Right ventricle myocardium superior (tissue), 1 donor: ENCODE data around the gene COPA. TPM values are rescaled to one million over a fixed set of nuclear protein-coding genes. Genes with fewer than 3 reads are reported as not detected.

Source experiments
- ATAC-seq: fragments of 200-7000 bp; cut with Tn5 transposase; one replicate; pipeline ENCODE4 v1.9.1; 2020; ENCODE audit warnings: mild to moderate bottlenecking; ENCODE audit not compliant: poor library complexity
- DNase-seq: peaks from one replicate; pipeline ENCODE4 v3.0.0-alpha.2; 2020
- intact Hi-C: fragments of 100-400 bp; cut with DNase I; formaldehyde crosslinking; loops from one replicate; pipeline ENCODE4 v1.11.2; 2022
- total RNA-seq: library from RNA; stranded (reverse); fragmentation: NEBNext Ultra II Directional; extraction: Animal tissue kit (Norgen Biotek cat#: 25700); gene quantifications from one replicate; pipeline ENCODE4 v1.2.1, GENCODE V29; 2021
- donor health status: DM: no; HTN: yes; CAD: no; lungs with severe emphysema.

Gene COPA
- total RNA-seq, 1 donor from 2014 or later = 83.9 TPM

GRCh38 chr1:160344241-160344640 lies 1.2 kb upstream of the COPA start:
- no peak for DNase-seq
- ATAC-seq = no peak
- intact Hi-C loops = no loop called here

DNA sequence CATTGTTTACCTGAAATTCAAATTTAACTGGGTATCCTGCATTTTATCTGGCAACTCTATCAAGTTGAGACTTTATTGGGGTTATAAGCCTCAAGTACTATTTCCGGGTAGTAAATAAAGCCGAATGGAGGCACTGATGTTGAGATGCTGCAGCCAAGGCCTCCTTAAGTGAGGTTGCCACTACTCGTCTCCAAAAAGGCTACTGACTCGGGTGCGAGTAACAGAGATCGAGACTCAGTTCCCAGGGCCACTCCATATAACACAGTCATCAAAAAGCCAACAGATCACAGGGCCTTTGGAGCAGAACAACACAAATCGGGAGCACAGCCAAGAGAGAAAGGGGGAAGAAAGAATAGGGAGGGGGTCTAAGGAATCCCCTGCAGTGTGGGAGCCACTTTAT lies 524 bp downstream of the COPA start:
- DNase-seq = no peak
- peak; percentile 6 for ATAC-seq
- intact Hi-C loops = no loop called here

- DNase-seq (no peak), ATAC-seq (no peak)
- intact Hi-C loops = no loop called here
These were observed 2.2 kb downstream of the COPA start for GRCh38 chr1:160340866-160341265.

DNA sequence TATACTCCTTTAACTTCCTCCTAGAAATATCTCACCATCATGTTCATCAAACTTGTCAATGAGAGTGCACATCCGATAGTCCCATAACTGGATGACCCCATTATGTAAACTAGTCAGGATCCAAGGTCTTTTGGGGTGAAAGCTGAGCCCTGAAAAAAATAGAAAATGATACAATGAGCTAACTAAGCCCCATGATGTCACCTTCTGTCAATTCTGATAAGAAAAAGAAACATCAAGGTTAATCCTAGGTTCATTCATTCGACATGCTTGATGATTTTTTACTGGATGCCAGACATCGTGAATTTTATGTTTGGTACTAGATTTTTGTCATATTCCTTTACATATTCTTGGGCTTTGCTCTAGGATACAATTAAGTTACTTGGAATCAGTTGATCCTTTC lies 2.9 kb downstream of the COPA start:
- DNase-seq = no peak
- intact Hi-C loops = no loop called here
- no peak for ATAC-seq

- ATAC-seq (no peak), DNase-seq (no peak)
- intact Hi-C loops = no loop called here
These were observed 4.5 kb downstream of the COPA start for GRCh38 chr1:160338580-160338979.

GRCh38 chr1:160332516-160332915 lies 10.5 kb downstream of the COPA start:
- DNase-seq (no peak), ATAC-seq (no peak)
- intact Hi-C loops = no loop called here

- ATAC-seq (no peak), DNase-seq (no peak)
- intact Hi-C loops = no loop called here
These were observed 12.9 kb downstream of the COPA start for GRCh38 chr1:160330119-160330518.

DNA sequence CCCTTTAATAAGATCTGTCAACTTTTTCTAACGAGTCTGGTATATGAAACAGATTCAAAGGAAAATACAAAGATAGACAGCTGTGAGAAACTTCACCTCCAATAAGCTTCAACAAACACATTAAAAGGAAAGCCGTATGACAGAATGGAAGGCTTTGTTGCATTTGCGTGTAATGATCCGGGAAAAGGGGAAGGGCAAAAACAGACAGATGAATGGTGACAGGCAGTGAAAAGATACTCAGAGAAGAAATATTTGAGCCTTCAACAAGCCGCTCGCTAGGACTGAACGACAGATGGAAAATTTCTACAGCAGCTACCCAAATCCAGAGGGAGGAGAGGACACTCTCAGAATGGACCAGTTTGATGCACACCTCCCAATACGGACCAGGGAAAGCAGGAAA lies 14.9 kb downstream of the COPA start:
- intact Hi-C loops = no loop called here
- DNase-seq = no peak
- ATAC-seq = no peak

GRCh38 chr1:160326418-160326817 lies 16.6 kb downstream of the COPA start:
- ATAC-seq (no peak), DNase-seq (no peak)
- intact Hi-C loops = no loop called here

GRCh38 chr1:160325252-160325651 lies 17.8 kb downstream of the COPA start:
- ATAC-seq (no peak), DNase-seq (no peak)
- intact Hi-C loops = no loop called here

DNA sequence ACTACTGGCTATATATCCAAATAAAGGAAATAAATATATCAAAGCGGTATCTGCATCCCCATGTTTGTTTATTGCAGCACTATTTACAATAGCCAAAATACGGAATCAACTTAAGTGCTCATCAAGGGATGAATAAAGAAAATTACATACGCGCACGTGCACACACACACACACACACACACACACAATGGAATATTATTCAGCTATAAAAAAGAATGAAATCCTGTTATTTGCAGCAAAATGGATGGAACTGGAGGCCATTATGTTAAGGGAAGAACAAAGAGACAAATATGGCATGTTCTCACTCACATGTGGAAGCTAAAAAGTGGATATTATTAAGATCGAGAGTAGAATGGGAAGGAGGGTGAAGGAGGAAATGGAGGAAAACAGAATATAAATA lies 20.2 kb downstream of the COPA start:
- intact Hi-C loops = no loop called here
- DNase-seq = no peak
- no peak for ATAC-seq

GRCh38 chr1:160315359-160315758 lies 27.7 kb downstream of the COPA start:
- intact Hi-C loops = no loop called here
- DNase-seq (no peak), ATAC-seq (no peak)

DNA sequence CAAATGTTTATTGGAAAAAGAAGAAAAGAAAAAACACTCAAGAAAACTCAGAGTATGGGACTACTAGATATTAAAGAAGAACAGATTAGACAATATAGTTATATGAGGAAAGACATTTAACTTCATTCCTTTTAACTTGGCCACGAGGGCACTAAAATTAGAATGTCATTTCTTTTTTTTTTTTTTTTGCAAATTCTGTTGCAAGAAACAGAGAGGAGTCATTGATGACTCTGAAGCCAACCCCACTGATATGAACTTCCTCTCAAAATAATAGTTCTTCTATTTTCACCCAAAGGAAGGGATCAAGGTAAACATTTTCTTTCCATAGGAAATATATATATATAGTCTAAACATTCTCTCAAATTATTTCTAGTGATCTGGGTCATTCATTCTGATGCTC lies 33.5 kb downstream of the COPA start:
- ATAC-seq (no peak), DNase-seq (no peak)
- intact Hi-C loops = no loop called here

GRCh38 chr1:160309185-160309557 lies 33.9 kb downstream of the COPA start:
- ATAC-seq (no peak), DNase-seq (no peak)
- intact Hi-C loops = no loop called here

DNA sequence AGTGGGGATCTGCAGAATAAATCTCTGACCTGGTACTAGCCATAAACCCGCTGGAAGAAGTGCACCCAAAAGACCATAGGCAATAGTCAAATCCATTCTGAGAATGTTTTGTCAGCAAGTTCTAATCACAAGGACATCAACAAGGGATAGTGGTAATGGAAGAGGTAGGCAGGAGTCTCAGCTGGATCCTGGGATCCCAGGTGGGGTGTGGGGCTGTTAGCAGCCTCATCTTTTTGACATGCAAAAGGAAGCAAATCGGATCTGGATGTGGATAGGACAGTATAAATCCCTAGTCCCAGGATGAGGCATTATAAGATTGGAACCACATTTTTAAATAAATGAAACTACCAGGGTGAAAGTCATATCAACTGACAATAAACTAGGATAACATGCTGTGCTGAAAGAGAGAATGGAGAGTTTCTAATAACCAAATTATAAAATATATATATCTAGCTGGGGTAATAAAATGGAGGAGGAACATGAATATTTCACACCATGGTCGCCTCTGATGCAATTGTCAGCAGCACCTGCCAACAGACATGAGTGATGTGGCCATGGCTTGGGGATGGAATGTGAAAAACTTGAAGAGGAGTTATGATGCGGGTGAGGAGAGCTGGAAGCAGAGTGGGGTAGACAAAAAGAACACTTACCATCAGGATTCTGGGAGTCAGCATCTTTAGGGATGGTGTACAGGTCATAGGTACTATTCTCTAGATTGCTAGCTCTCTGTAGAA lies 34.4 kb downstream of the COPA start:
- ATAC-seq (peak; percentile 58), DNase-seq (no peak)
- intact Hi-C loops = no loop called here

DNA sequence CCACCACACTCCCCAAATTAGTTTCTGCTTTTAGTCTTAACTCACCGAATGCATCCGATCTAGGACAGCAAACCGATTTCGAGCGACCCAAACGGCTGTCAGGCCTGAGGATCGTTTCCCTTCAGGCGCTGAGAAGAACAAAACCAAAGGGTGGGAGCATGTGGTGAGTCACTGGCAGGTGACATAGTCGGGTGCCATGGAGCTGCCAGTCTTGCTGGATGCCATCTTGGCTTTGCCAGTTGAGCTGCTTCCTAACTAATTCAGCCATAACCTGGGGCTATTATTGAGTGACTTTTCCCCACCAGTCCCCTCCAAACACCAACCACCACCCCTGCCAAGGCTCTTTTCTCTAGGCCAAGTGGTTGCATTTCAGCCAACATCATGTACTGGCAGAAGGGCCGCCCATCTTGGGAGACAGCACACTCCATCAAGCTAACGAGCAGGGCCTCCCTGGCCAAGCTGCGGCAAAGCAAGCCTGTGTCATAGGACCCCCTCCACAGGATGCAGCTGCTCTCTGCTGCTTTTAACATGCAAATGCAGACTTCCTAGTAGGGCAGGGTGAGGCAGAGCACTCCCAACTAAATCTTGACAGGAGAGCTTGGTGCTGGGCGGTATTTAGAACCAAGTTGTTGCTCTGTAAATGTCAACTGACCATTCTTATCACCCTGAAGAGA lies 35.8 kb downstream of the COPA start:
- peak; percentile 72 for ATAC-seq
- DNase-seq = no peak
- intact Hi-C loops = no loop called here

GRCh38 chr1:160300173-160300572 lies 42.9 kb downstream of the COPA start:
- intact Hi-C loops = no loop called here
- no peak for DNase-seq
- no peak for ATAC-seq

- intact Hi-C loops = no loop called here
- ATAC-seq (no peak), DNase-seq (no peak)
These were observed 47.0 kb downstream of the COPA start for GRCh38 chr1:160296036-160296435.

- DNase-seq (no peak), ATAC-seq (no peak)
- intact Hi-C loops = loop anchor here (5.0 kb wide), 1 partner anchor 101 kb away; the partner anchor contains the start of gene CASQ1
These were observed 49.8 kb downstream of the COPA start for GRCh38 chr1:160293020-160293968.
